WTC11 (cell line): ENCODE measurements around the gene TMEM108. TPM values are rescaled to one million over a fixed set of nuclear protein-coding genes. Genes with fewer than 3 reads are reported as not detected.

Source experiments
- ATAC-seq: fragments of 200-7000 bp; cut with Tn5 transposase; 2 replicates; pipeline ENCODE4 v1.10.0; 2021; ENCODE audit warnings: mild to moderate bottlenecking, moderate library complexity
- CTCF ChIA-PET: fragments of 300-600 bp; sonication (Branson Sonifier 250); formaldehyde crosslinking; loops from one replicate; lab custom pipeline; 2021; ENCODE audit warnings: antibody characterized with exemption; lab: Charles Lee
- POLR2A ChIA-PET: fragments of 350-600 bp; sonication (Branson Sonifier 250); formaldehyde crosslinking; loops from one replicate; lab custom pipeline; 2021; ENCODE audit warnings: antibody characterized with exemption; lab: Charles Lee
- DNase-seq: peaks from one replicate; pipeline ENCODE4 v3.0.0; 2021; ENCODE audit warnings: low spot score
- H3K27ac Mint-ChIP-seq: 2 replicates; pipeline ENCODE4 v1.8.0; 2021; ENCODE audit warnings: mixed read lengths
- H3K27me3 Mint-ChIP-seq: 2 replicates; pipeline ENCODE4 v1.8.0; 2021; ENCODE audit warnings: low read depth, mild to moderate bottlenecking, moderate library complexity, mixed read lengths
- H3K36me3 Mint-ChIP-seq: 2 replicates; pipeline ENCODE4 v1.8.0; 2021; ENCODE audit warnings: mixed read lengths
- H3K4me1 Mint-ChIP-seq: 2 replicates; pipeline ENCODE4 v1.8.0; 2022; ENCODE audit warnings: mixed read lengths
- H3K4me3 Mint-ChIP-seq: 2 replicates; pipeline ENCODE4 v1.8.0; 2021; ENCODE audit warnings: mild to moderate bottlenecking, moderate library complexity, mixed read lengths
- H3K9me3 Mint-ChIP-seq: 2 replicates; pipeline ENCODE4 v1.8.0; 2021; ENCODE audit warnings: mixed read lengths
- CREM ChIP-seq: sonication (generic); formaldehyde crosslinking; IDR thresholded peaks from 2 replicates; pipeline ENCODE4 v1.8.1; 2022; ENCODE audit warnings: mild to moderate bottlenecking, missing genetic modification reagents, moderate library complexity
- E2F5 ChIP-seq: sonication (generic); formaldehyde crosslinking; IDR thresholded peaks from 2 replicates; pipeline ENCODE4 v1.8.1; 2022; ENCODE audit warnings: mild to moderate bottlenecking, moderate library complexity, missing genetic modification reagents
- FOXJ3 ChIP-seq: sonication (generic); formaldehyde crosslinking; IDR thresholded peaks from 2 replicates; pipeline ENCODE4 v1.9.0; 2021; ENCODE audit warnings: missing genetic modification reagents, mild to moderate bottlenecking, borderline replicate concordance
- GABPB1 ChIP-seq: sonication (generic); formaldehyde crosslinking; IDR thresholded peaks from 2 replicates; pipeline ENCODE4 v1.8.1; 2023; ENCODE audit warnings: mild to moderate bottlenecking, missing genetic modification reagents
- JAZF1 ChIP-seq: fragments of 250-450 bp; sonication (Bioruptor Pico); IDR thresholded peaks from 2 replicates; pipeline ENCODE4 v1.9.0; 2021; ENCODE audit warnings: moderate library complexity, mild to moderate bottlenecking, inconsistent platforms
- MXD4 ChIP-seq: fragments of 250-450 bp; sonication (Bioruptor Pico); IDR thresholded peaks from 2 replicates; pipeline ENCODE4 v1.8.0; 2021; ENCODE audit warnings: mild to moderate bottlenecking, moderate library complexity, borderline replicate concordance
- MYBL2 ChIP-seq: sonication (generic); formaldehyde crosslinking; IDR thresholded peaks from 2 replicates; pipeline ENCODE4 v1.8.1; 2023; ENCODE audit warnings: mild to moderate bottlenecking, moderate library complexity, missing genetic modification reagents
- NR1H2 ChIP-seq: sonication (generic); formaldehyde crosslinking; IDR thresholded peaks from 2 replicates; pipeline ENCODE4 v1.9.0; 2021; ENCODE audit warnings: mild to moderate bottlenecking, moderate library complexity, missing genetic modification reagents
- RELA ChIP-seq: sonication (generic); formaldehyde crosslinking; IDR thresholded peaks from 2 replicates; pipeline ENCODE4 v1.8.1; 2022; ENCODE audit warnings: missing genetic modification reagents, mild to moderate bottlenecking, borderline replicate concordance
- ZNF263 ChIP-seq: sonication (generic); formaldehyde crosslinking; IDR thresholded peaks from 2 replicates; pipeline ENCODE4 v1.8.1; 2022; ENCODE audit warnings: low read depth, mild to moderate bottlenecking, moderate library complexity, missing genetic modification reagents
- ZNF281 ChIP-seq: sonication (generic); formaldehyde crosslinking; IDR thresholded peaks from 2 replicates; pipeline ENCODE4 v1.8.0; 2023; ENCODE audit warnings: mild to moderate bottlenecking, missing genetic modification reagents
- ZNF317 ChIP-seq: sonication (generic); formaldehyde crosslinking; IDR thresholded peaks from 2 replicates; pipeline ENCODE4 v1.8.1; 2023; ENCODE audit warnings: low read depth, mild to moderate bottlenecking, moderate library complexity, missing genetic modification reagents, borderline replicate concordance
- total RNA-seq: library from RNA; stranded (reverse); gene quantifications from 3 replicates; pipeline ENCODE4 v1.2.3, GENCODE V29; 2021
- TF ChIP-seq, protein P1 (sequence below): sonication (generic); formaldehyde crosslinking; IDR thresholded peaks from 2 replicates; pipeline ENCODE4 v1.8.1; 2022; ENCODE audit warnings: low read depth, missing genetic modification reagents, borderline replicate concordance
- TF ChIP-seq, protein P2 (sequence below): sonication (generic); formaldehyde crosslinking; conservative IDR thresholded peaks from 2 replicates; pipeline ENCODE4 v1.8.1; 2022; ENCODE audit warnings: mild to moderate bottlenecking, missing genetic modification reagents
- TF ChIP-seq, protein P3 (sequence below): fragments of 200-600 bp; IDR thresholded peaks from 2 replicates; pipeline ENCODE4 v1.8.0; 2022; ENCODE audit warnings: antibody characterized with exemption
- TF ChIP-seq, protein P4 (sequence below): fragments of 250-450 bp; sonication (Bioruptor Pico); IDR thresholded peaks from 2 replicates; pipeline ENCODE4 v1.9.0; 2021; ENCODE audit warnings: mild to moderate bottlenecking
- TF ChIP-seq, protein P5 (sequence below): sonication (generic); formaldehyde crosslinking; IDR thresholded peaks from 2 replicates; pipeline ENCODE4 v1.8.1; 2023; ENCODE audit warnings: mild to moderate bottlenecking, missing genetic modification reagents, moderate library complexity
- TF ChIP-seq, protein P6 (sequence below): sonication (generic); formaldehyde crosslinking; IDR thresholded peaks from 2 replicates; pipeline ENCODE4 v1.8.1; 2023; ENCODE audit warnings: mild to moderate bottlenecking, missing genetic modification reagents, borderline replicate concordance

Gene TMEM108
- total RNA-seq, 1 experiment from 2014 or later: 14.7 TPM

- ChIA-PET CTCF (no interaction called here), POLR2A (no interaction called here)
- Mint-ChIP-seq H3K4me1 (peaks cover 5% of the 10 kb centered on the region; the same call in 1 of the 2 replicates), H3K27me3 (no peaks in the 10 kb centered on the region), H3K27ac (no peak overlapping the region), H3K36me3 (no peaks in the 10 kb centered on the region; the same call in 1 of the 2 replicates), H3K9me3 (no peaks in the 10 kb centered on the region), H3K4me3 (no peak overlapping the region)
- TF ChIP-seq, protein P1, sequence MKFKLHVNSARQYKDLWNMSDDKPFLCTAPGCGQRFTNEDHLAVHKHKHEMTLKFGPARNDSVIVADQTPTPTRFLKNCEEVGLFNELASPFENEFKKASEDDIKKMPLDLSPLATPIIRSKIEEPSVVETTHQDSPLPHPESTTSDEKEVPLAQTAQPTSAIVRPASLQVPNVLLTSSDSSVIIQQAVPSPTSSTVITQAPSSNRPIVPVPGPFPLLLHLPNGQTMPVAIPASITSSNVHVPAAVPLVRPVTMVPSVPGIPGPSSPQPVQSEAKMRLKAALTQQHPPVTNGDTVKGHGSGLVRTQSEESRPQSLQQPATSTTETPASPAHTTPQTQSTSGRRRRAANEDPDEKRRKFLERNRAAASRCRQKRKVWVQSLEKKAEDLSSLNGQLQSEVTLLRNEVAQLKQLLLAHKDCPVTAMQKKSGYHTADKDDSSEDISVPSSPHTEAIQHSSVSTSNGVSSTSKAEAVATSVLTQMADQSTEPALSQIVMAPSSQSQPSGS: no peak
- no peak for TF ChIP-seq CREM (CRISPR knock-in tag)
- DNase-seq: no peak
- ATAC-seq: no peak
These were observed 387.7 kb downstream of the TMEM108 start for GRCh38 chr3:133425898-133426297.

- no peaks in the 10 kb centered on the region; the same call in 1 of the 2 replicates for H3K36me3 Mint-ChIP-seq
- POLR2A ChIA-PET: no interaction called here
- H3K27me3 Mint-ChIP-seq: no peaks in the 10 kb centered on the region
- H3K27ac Mint-ChIP-seq: no peak overlapping the region
- no peak overlapping the region for H3K4me3 Mint-ChIP-seq
- DNase-seq (no peak), ATAC-seq (no peak)
- H3K9me3 Mint-ChIP-seq: no peaks in the 10 kb centered on the region
- CTCF ChIA-PET: no interaction called here
- peaks cover 5% of the 10 kb centered on the region; the same call in 1 of the 2 replicates for H3K4me1 Mint-ChIP-seq
- TF ChIP-seq MXD4 (CRISPR knock-in tag): no peak
- TF ChIP-seq GABPB1 (CRISPR knock-in tag): no peak
- no peak for TF ChIP-seq NR1H2 (CRISPR knock-in tag)
- TF ChIP-seq E2F5 (CRISPR knock-in tag): no peak
- TF ChIP-seq ZNF317 (CRISPR knock-in tag): no peak
- TF ChIP-seq, protein P2, sequence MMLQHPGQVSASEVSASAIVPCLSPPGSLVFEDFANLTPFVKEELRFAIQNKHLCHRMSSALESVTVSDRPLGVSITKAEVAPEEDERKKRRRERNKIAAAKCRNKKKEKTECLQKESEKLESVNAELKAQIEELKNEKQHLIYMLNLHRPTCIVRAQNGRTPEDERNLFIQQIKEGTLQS (CRISPR knock-in tag): no peak
- TF ChIP-seq, protein P3, sequence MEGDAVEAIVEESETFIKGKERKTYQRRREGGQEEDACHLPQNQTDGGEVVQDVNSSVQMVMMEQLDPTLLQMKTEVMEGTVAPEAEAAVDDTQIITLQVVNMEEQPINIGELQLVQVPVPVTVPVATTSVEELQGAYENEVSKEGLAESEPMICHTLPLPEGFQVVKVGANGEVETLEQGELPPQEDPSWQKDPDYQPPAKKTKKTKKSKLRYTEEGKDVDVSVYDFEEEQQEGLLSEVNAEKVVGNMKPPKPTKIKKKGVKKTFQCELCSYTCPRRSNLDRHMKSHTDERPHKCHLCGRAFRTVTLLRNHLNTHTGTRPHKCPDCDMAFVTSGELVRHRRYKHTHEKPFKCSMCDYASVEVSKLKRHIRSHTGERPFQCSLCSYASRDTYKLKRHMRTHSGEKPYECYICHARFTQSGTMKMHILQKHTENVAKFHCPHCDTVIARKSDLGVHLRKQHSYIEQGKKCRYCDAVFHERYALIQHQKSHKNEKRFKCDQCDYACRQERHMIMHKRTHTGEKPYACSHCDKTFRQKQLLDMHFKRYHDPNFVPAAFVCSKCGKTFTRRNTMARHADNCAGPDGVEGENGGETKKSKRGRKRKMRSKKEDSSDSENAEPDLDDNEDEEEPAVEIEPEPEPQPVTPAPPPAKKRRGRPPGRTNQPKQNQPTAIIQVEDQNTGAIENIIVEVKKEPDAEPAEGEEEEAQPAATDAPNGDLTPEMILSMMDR: no peak
- no peak for TF ChIP-seq ZNF281 (CRISPR knock-in tag)
- TF ChIP-seq, protein P4, sequence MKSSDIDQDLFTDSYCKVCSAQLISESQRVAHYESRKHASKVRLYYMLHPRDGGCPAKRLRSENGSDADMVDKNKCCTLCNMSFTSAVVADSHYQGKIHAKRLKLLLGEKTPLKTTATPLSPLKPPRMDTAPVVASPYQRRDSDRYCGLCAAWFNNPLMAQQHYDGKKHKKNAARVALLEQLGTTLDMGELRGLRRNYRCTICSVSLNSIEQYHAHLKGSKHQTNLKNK (CRISPR knock-in tag): no peak
- TF ChIP-seq RELA (CRISPR knock-in tag): no peak
- no peak for TF ChIP-seq MYBL2
- TF ChIP-seq, protein P5, sequence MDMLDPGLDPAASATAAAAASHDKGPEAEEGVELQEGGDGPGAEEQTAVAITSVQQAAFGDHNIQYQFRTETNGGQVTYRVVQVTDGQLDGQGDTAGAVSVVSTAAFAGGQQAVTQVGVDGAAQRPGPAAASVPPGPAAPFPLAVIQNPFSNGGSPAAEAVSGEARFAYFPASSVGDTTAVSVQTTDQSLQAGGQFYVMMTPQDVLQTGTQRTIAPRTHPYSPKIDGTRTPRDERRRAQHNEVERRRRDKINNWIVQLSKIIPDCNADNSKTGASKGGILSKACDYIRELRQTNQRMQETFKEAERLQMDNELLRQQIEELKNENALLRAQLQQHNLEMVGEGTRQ (CRISPR knock-in tag): no peak
- TF ChIP-seq, protein P6, sequence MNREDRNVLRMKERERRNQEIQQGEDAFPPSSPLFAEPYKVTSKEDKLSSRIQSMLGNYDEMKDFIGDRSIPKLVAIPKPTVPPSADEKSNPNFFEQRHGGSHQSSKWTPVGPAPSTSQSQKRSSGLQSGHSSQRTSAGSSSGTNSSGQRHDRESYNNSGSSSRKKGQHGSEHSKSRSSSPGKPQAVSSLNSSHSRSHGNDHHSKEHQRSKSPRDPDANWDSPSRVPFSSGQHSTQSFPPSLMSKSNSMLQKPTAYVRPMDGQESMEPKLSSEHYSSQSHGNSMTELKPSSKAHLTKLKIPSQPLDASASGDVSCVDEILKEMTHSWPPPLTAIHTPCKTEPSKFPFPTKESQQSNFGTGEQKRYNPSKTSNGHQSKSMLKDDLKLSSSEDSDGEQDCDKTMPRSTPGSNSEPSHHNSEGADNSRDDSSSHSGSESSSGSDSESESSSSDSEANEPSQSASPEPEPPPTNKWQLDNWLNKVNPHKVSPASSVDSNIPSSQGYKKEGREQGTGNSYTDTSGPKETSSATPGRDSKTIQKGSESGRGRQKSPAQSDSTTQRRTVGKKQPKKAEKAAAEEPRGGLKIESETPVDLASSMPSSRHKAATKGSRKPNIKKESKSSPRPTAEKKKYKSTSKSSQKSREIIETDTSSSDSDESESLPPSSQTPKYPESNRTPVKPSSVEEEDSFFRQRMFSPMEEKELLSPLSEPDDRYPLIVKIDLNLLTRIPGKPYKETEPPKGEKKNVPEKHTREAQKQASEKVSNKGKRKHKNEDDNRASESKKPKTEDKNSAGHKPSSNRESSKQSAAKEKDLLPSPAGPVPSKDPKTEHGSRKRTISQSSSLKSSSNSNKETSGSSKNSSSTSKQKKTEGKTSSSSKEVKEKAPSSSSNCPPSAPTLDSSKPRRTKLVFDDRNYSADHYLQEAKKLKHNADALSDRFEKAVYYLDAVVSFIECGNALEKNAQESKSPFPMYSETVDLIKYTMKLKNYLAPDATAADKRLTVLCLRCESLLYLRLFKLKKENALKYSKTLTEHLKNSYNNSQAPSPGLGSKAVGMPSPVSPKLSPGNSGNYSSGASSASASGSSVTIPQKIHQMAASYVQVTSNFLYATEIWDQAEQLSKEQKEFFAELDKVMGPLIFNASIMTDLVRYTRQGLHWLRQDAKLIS (CRISPR knock-in tag): no peak
- TF ChIP-seq ZNF263: no peak
- no peak for TF ChIP-seq FOXJ3
- no peak for TF ChIP-seq JAZF1
These were observed 388.5 kb downstream of the TMEM108 start for GRCh38 chr3:133426721-133427120.
